ENCODE measurements around the gene INPP5A.

Gene INPP5A

DNA sequence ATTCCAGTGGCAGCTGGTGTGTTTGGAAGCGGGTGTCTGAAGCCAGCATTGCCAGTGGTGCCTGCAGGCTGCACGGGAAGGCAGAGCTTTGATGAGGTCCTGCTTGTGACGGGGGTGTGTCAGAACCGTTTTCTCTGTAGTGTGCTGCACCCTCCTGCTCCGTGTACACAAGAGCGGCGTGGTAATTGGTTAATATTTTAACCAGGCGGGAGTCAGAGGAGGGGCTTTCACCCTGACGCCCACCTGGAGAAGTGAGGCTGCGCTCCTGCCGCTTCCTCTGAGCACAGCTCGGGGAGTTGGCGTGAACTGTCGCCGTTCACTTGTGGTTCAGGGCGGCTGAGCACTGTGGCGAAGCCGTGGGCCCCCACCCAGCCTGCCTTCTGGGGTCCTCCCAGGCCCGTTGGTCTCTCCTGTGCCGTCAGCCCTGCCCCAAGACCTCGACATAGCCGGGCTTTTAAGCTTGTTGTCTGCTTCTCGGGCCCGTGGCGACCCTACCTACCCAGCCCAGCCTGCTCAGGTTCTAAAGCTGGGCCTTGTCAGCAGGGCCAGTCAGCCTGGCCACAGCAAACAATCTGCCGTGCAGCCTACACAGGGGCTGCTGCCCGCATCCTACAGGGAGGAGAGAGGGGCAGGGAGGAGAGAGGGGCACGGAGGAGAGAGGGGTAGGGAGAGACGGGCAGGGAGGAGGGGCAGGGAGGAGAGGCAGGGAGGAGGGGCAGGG, 236.8 kb downstream of the INPP5A start:
- no peak for DNase-seq

GRCh38 chr10:132774902-132775863, 237.6 kb downstream of the INPP5A start:
- peak in 52 of 56 donors; percentile 16 to 99 (median 86) for DNase-seq

- DNase-seq = no peak
Observed at GRCh38 chr10:132776186-132776585, 238.6 kb downstream of the INPP5A start.

GRCh38 chr10:132776821-132777220, 239.2 kb downstream of the INPP5A start:
- DNase-seq = no peak

GRCh38 chr10:132777441-132777840, 239.9 kb downstream of the INPP5A start:
- DNase-seq = no peak

DNA sequence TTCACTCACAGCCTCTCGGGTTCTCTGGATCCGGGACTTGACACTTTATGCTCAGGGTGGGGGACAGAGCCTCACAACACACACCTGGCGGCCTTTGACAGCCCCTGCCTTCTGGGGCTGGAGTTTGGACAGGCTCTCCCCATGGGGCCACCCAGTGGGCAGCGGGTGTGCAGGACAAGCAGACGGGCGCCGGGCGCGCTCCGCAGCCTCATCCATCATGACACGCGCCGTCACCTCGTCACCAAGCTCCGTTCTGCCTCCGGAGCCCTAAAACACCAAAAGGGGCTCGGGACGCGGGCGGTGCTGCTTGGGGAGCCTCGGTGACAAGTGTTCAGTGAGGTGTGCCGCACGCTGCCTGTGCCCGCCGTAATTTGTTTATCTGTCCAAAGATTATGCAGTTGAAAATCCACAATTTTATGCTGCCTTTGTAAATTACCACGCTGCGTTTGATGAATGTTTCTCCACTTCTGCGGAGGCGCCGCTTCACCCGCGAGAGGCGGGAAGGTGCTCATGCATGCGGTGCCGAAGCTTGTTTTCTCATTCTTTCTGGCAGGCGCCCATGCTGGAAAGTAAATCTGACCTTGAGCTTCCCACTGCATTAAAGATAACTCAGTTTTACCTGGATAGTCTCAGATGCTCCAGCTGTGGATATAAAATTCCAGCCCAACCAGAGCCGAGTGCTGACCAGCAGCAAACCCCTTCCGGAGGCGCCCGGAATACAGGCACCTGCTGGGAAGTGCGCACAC, 242.1 kb downstream of the INPP5A start:
- DNase-seq = no peak

GRCh38 chr10:132780356-132780755, 242.8 kb downstream of the INPP5A start:
- DNase-seq = no peak

- no peak for DNase-seq
Observed at GRCh38 chr10:132781556-132781955, 244.0 kb downstream of the INPP5A start.

DNA sequence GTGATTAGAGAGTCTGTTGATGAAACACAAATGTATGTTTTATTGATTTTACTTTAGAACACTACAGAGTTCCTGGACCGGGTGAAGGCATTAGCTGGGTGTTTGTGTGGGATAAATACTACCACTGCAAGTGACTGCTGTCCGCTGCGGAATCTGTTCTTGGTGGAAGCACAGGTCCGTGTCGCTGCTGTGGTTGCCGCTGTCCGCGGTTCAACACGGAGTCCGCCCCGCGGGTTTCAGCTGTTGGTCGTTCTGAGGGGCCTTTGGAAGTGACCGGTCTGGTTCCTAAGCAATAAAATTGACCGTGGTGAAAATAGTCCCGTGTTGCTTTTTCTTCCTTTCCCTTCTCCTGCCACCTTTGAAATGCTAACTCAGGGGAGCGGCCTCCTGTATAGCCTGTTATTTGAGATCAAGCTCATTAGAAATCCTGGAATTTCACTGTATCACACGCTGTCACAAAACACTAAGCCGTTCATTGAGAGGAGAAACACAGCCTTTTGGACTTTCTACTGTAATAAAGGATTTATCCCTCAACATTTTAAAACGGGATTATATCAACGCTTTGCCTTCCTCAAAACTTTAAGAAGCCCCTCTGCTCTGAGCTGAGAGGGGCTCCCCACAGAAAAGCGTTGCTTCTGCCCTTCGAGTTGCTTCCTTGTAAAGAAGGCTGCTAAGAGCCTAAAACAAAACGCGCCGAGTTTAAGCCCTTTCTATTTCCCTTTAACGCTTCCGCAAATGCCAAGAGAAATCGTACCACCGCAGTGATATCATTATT, 245.8 kb downstream of the INPP5A start:
- DNase-seq = peak in 1 of 56 donors; percentile 23

DNA sequence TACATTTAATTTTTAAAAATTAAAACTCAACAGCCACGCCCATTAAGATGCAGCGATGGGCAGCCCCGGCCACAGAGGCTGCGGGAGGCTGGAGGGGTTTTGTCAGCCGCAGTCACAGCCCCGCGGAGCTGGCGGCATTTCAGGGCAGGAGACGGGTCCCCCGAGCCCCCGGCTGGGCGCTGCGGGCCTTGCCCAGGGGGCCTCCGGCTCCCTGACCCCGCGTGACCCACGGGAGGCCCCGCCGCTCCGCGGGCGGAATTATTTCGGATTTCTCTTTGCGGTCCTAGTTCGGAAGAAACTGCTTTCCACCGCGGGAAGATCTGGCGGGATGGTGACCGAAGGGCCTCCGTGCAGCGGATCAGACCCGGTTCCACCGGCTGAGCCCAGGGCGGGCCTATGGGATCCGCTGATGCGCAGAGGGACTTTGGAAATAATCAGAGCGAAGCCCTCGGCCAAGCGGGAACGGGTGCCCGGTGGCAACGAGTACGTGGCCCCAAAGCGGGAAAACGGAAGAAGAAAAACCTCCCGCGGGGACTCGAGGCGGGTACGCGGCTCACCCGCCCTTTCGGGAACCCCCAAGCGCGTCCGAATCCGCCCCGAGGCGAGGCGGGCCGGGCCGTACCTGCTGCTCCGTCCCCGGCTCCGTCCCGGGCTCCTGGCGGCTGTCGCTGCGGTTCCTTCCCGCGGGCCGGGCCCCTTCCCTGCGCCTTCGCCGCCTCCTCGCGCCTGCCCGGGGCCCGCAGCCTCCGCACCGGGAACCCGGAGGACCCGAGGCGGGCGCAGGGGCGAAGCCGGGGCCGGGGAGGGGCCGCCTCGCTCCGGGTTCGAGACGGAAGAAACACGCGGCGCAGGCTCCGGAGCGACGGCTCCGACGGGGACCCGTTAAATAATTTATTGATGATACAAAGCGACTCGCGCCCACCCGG, 246.6 kb downstream of the INPP5A start:
- no peak for DNase-seq

DNA sequence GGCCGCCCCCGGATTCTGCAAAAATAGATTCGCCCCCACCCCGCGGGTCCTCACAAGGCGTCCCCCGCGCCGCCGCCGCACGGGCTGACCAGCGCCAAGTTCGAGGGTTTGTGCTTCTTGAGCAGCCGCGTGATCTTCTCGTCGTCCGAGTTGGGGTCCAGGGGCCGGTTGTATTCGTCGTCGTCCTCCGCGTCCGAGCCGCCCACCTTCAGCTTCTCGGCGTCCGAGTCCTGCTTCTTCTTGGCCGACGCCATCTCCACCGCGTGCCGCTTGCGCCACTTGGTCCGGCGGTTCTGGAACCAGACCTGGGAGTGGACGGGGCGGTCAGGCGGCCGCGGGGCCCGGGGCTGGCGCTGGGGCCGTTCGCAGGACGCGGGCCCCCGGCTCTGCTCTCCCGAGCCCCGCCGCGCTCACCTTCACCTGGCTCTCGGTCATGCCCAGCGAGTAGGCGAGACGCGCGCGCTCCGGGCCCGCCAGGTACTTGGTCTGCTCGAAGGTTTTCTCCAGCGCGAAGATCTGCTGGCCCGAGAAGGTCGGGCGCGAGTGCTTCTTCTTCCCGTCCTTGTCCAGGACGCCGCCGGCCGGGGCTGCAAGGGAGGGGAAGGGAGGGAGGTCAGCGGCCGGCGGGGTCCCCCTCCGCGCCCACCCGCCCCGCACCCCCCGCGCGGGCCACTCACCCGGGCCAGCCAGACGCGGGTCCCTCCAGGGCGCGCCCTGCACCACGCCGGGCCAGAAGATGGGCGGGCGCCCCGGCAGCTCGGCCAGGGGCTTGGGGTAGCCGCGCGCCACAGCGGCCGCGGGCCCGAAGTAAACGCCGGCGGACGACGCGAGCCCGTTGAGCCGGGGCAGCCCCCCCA, 247.5 kb downstream of the INPP5A start:
- DNase-seq = no peak

DNA sequence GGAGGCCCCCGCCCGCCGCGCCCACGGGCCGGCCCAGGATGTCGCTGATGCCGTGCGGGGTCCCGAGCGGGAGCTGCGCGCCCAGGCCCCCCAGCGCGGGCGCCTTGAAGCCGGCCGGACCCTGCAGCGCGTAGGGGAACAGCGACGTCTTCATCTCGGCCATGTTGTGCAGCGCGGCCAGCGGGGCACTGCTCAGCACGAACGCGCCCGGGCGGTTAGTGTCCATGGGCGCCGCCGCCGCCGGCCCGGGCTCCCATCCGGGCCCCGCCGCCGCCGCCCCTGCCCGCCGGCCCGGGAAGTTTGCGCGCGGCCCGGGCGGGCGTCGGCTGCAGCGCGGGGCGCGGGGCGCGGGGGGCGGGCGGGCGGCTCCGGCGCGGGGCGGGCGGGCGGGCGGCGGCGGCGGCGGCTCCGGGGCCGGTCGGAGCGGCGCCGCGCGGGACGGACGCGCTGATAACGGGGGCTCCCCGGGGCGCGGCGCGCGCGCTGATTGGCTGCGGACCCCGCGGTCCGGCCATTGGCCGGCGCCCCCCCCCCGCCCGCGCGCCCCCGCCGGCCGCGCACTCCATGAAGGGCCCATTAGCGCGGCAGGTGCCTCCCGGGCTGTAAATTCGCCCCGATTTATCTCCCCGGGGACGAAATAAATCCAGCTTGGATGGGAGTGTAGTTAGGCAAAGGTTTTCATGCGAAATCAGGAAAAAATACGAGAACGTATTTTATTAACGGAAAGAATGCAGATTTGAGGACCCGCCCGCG, 248.3 kb downstream of the INPP5A start, which contains the start of gene NKX6-2:
TSS of gene NKX6-2 (minus strand) at position 425 of the 753 bp plus-strand sequence. CDS start at position 226, 199 bp downstream.
- peak in 23 of 56 donors; percentile 14 to 78 (median 40) for DNase-seq

DNA sequence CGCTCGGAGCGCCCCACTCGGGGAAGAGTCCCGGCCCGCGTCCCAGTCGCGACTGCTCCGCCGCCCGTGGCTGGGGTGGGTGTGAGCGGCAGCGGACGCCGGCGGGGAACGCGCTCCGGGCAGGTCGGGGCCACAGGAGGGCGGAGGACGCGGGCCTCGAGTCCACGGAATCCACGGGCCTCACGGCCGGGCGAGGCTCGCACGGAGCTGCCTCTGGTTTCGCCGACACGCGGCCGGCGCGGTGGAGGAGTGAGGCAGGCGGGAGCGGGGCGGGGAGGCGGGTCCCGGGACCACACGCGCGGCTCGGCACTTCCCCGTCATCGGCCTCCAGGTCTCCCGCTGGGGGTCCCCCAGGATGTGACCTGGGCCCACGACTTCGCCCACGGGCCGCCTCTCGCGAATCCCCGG, 248.9 kb downstream of the INPP5A start:
- DNase-seq = no peak

GRCh38 chr10:132786884-132787494, 249.4 kb downstream of the INPP5A start:
- DNase-seq = peak in 1 of 56 donors; percentile 50

DNA sequence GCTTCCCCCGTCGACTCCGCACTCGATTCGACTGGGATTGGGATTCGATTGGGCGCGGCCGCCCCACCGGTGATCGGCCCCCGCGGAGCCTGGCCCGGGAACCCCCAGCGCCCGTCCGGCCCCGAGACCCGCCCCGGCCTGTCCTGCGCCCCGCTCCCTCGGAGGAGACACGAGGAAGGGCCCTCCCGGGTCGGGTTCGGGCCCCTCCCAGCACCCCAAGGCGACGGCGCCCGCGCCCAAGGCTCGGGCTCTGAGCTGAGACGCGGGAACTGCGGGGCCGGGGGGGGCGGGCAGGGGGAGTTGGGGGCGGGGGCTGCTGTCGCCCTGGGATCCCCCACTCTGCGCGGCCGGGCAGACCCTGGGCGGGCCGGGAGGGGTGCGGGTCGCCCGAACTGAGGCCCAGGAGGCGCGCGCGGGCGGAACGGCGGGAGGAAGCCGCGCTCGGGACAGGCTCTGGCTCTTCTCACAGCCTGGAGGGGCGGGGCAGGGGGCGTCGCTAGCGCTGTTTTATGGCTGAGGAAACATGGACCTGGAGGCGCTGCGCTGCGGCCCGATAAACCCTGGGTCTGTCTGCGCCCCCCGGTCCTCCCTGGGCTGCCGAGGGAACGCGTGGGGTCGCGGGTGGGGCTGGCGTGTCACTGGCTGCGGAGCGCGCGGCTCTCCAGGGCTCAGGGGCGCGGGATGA, 250.1 kb downstream of the INPP5A start:
- DNase-seq = peak in 6 of 56 donors; percentile 17 to 49 (median 22)

GRCh38 chr10:132788180-132788830, 250.7 kb downstream of the INPP5A start:
- DNase-seq = peak in 27 of 56 donors; percentile 9 to 73 (median 36)
